OCI-LY1 (cell line): ENCODE results near the gene LCP2.

Source experiments
- H2AFZ ChIP-seq: fragments of 200-600 bp; sonication (generic), shearing (Covaris generic); 2 replicates; pipeline ENCODE4 v1.6.0; 2014; ENCODE audit warnings: antibody characterized with exemption, mild to moderate bottlenecking, low read length
- H3F3A ChIP-seq: fragments of 200-600 bp; sonication (generic), shearing (Covaris generic); 2 replicates; pipeline ENCODE4 v1.6.0; 2014; ENCODE audit warnings: mild to moderate bottlenecking, antibody characterized with exemption, low read length, moderate library complexity; ENCODE audit not compliant: insufficient read depth
- H3K27ac ChIP-seq: fragments of 200-600 bp; sonication (generic); 2 replicates; pipeline ENCODE4 v1.5.1; 2014; ENCODE audit warnings: low read length, mixed run types, mild to moderate bottlenecking, low read depth; ENCODE audit not compliant: poor library complexity, severe bottlenecking
- H3K27me3 ChIP-seq: fragments of 200-600 bp; sonication (generic); 2 replicates; pipeline ENCODE4 v1.6.0; 2014; ENCODE audit warnings: antibody characterized with exemption, mild to moderate bottlenecking, low read length, moderate library complexity; ENCODE audit not compliant: insufficient read depth
- H3K36me3 ChIP-seq: fragments of 200-600 bp; sonication (generic); 2 replicates; pipeline ENCODE4 v1.6.1; 2014; ENCODE audit warnings: mild to moderate bottlenecking, antibody characterized with exemption, low read length, moderate library complexity, mixed read lengths; ENCODE audit not compliant: insufficient read depth
- H3K4me1 ChIP-seq: fragments of 200-600 bp; sonication (generic); 2 replicates; pipeline ENCODE4 v1.5.1; 2014; ENCODE audit warnings: mild to moderate bottlenecking, low read length, moderate library complexity; ENCODE audit not compliant: insufficient read depth, severe bottlenecking
- H3K4me2 ChIP-seq: fragments of 200-600 bp; sonication (generic), shearing (Covaris generic); 2 replicates; pipeline ENCODE4 v1.6.1; 2014; ENCODE audit warnings: low read length
- H3K4me3 ChIP-seq: fragments of 200-600 bp; sonication (generic); 2 replicates; pipeline ENCODE4 v1.5.1; 2014; ENCODE audit warnings: low read length, low read depth, mild to moderate bottlenecking, mixed read lengths; ENCODE audit not compliant: poor library complexity, severe bottlenecking
- H3K79me2 ChIP-seq: fragments of 200-600 bp; shearing (Covaris generic); 2 replicates; pipeline ENCODE4 v1.6.1; 2016; ENCODE audit warnings: mixed run types, low read length, mixed read lengths; ENCODE audit not compliant: insufficient read depth
- H3K9ac ChIP-seq: fragments of 200-600 bp; sonication (generic), shearing (Covaris generic); 2 replicates; pipeline ENCODE4 v1.6.1; 2014; ENCODE audit warnings: mild to moderate bottlenecking, low read length, mixed read lengths
- H3K9me2 ChIP-seq: fragments of 200-600 bp; sonication (generic), shearing (Covaris generic); 2 replicates; pipeline ENCODE4 v1.6.1; 2014; ENCODE audit warnings: low read depth, mild to moderate bottlenecking, low read length, mixed read lengths
- H3K9me3 ChIP-seq: fragments of 200-600 bp; shearing (Covaris generic); 2 replicates; pipeline ENCODE4 v1.6.1; 2014; ENCODE audit warnings: low read length, mixed read lengths
- H4K20me1 ChIP-seq: fragments of 200-600 bp; sonication (generic), shearing (Covaris generic); 2 replicates; pipeline ENCODE4 v1.6.0; 2016; ENCODE audit warnings: mild to moderate bottlenecking, low read length; ENCODE audit not compliant: insufficient read depth
- EZH2 ChIP-seq: fragments of 200-600 bp; sonication (generic), shearing (Covaris generic); IDR thresholded peaks from 2 replicates; pipeline ENCODE4 v1.8.0; 2017; ENCODE audit warnings: borderline replicate concordance, mixed run types, mild to moderate bottlenecking, antibody characterized with exemption, low read length, moderate library complexity, mixed read lengths
- TF ChIP-seq, protein P1 (sequence below): fragments of 200-600 bp; sonication (generic), shearing (Covaris generic); IDR thresholded peaks from 2 replicates; pipeline ENCODE4 v1.5.1; 2017; ENCODE audit warnings: mild to moderate bottlenecking, antibody characterized with exemption, low read length, moderate library complexity, mixed read lengths

Gene LCP2

DNA sequence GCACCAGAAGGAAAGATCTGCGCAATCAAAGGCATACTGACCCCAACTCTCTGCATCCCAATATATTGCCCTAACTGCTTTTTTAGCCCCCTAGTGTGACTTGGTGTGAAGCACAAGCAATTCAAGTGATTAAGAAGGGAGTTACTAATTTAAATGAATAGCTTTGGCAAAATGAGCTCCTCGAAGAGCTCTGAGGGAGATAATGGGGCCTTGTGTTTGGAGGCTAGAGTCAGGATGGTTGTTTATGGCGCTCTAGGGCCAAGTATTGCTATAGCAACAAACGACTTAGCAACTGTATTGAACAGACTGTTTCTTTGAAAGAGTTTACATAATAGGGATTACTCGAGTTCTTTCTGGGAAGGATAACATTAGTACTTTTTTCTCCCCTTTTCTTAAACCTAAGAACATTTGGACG, 76.2 kb downstream of the LCP2 start:
- H3K36me3 ChIP-seq, result no peaks in the 10 kb centered on the region

DNA sequence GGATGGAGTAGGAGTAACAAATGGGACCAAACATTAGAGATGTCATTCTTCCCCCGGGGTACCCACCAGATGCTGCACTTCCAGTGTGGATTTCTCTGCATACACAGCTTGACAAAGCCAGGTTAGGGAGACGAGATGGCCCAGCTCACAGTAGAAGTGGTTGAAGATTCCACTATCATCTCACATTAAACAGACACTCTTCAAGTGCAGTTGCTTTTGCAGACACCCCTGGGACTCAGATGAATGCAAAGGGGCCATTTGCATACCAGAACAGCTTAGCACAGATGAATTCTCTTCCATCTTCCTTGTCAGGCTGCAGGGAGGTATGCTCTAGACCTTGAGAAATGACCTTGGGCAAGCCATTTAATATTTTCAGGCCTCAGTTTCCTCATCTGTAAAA, 77.4 kb downstream of the LCP2 start:
- no peaks in the 10 kb centered on the region for H3K9me3 ChIP-seq
- no peaks in the 10 kb centered on the region for H3K79me2 ChIP-seq
- no peaks in the 10 kb centered on the region for H3K4me1 ChIP-seq
- no peaks in the 10 kb centered on the region for H3K36me3 ChIP-seq
- no peaks in the 10 kb centered on the region for H3F3A ChIP-seq
- no peaks in the 10 kb centered on the region for H3K9me2 ChIP-seq
- no peak overlapping the region for H3K4me3 ChIP-seq
- H3K27me3 ChIP-seq, result 0 out of 2 replicates have a peak, but pooled peaks cover 3% of the 10 kb centered on the region
- no peak overlapping the region for H3K9ac ChIP-seq
- TF ChIP-seq, protein P1, sequence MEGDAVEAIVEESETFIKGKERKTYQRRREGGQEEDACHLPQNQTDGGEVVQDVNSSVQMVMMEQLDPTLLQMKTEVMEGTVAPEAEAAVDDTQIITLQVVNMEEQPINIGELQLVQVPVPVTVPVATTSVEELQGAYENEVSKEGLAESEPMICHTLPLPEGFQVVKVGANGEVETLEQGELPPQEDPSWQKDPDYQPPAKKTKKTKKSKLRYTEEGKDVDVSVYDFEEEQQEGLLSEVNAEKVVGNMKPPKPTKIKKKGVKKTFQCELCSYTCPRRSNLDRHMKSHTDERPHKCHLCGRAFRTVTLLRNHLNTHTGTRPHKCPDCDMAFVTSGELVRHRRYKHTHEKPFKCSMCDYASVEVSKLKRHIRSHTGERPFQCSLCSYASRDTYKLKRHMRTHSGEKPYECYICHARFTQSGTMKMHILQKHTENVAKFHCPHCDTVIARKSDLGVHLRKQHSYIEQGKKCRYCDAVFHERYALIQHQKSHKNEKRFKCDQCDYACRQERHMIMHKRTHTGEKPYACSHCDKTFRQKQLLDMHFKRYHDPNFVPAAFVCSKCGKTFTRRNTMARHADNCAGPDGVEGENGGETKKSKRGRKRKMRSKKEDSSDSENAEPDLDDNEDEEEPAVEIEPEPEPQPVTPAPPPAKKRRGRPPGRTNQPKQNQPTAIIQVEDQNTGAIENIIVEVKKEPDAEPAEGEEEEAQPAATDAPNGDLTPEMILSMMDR, result no peak
- TF ChIP-seq EZH2, result no peak
- H3K27ac ChIP-seq, result no peak overlapping the region
- no peaks in the 10 kb centered on the region for H4K20me1 ChIP-seq
- H2AFZ ChIP-seq, result no peak overlapping the region
- H3K4me2 ChIP-seq, result no peak overlapping the region

More for the DNA sequence above, 76.2 kb downstream of the LCP2 start:
- Histone ChIP-seq H3K27ac (no peak overlapping the region), H3K4me1 (no peaks in the 10 kb centered on the region), H3K4me2 (no peak overlapping the region), H3K4me3 (no peak overlapping the region), H2AFZ (no peak overlapping the region), H3K79me2 (no peaks in the 10 kb centered on the region), H3F3A (no peaks in the 10 kb centered on the region), H4K20me1 (no peaks in the 10 kb centered on the region), H3K9ac (no peak overlapping the region), H3K9me3 (no peaks in the 10 kb centered on the region), H3K27me3 (0 out of 2 replicates have a peak, but pooled peaks cover 3% of the 10 kb centered on the region), H3K9me2 (no peaks in the 10 kb centered on the region)
- TF ChIP-seq EZH2, result no peak
- TF ChIP-seq, protein P1, result no peak

DNA sequence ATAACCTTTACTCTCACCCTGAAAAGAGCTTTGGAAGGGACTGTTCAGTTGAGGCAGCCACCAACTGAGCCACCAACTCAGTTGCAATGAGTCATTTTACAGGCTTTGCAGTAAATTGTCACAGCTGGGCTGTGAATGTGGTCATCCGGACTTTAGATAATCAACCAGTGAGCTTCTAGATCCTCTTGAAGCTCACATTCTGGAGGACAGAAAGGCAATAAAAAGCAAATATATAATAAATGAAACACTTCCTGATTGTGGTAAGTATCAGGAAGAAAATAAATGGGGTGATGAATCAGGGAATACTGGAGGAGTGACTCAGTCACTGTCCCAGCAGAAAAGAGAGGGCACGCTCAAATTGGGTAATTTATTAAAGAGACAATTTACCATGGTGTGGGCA, 78.0 kb downstream of the LCP2 start:
- Histone ChIP-seq H3K27ac (no peak overlapping the region), H4K20me1 (no peaks in the 10 kb centered on the region), H3K9ac (no peak overlapping the region), H3K4me3 (no peak overlapping the region), H3K9me2 (no peaks in the 10 kb centered on the region), H2AFZ (no peak overlapping the region), H3K79me2 (no peaks in the 10 kb centered on the region), H3F3A (no peaks in the 10 kb centered on the region), H3K27me3 (0 out of 2 replicates have a peak, but pooled peaks cover 3% of the 10 kb centered on the region), H3K36me3 (no peaks in the 10 kb centered on the region), H3K4me1 (no peaks in the 10 kb centered on the region), H3K4me2 (no peak overlapping the region), H3K9me3 (no peaks in the 10 kb centered on the region)
- TF ChIP-seq, protein P1, result no peak
